HepG2 (cell line): Measurements from ENCODE around the gene TRERF1.

ENCODE experiments used
- HCFC1 ChIP-seq: fragments of 150-350 bp; IDR thresholded peaks from 2 replicates; pipeline ENCODE4 v1.6.1; 2014; ENCODE audit warnings: low read depth, low read length
- POLR2A ChIP-seq, 2 experiments: IDR thresholded peaks; 2 replicates each; pipeline ENCODE4 v1.6.1; 2011; ENCODE audit warnings: low read depth in 2 of 2, low read length in 2 of 2, mild to moderate bottlenecking in 1 of 2, moderate library complexity in 1 of 2; ENCODE audit not compliant: insufficient read depth in 1 of 2
- SALL2 ChIP-seq: sonication (generic); formaldehyde crosslinking; IDR thresholded peaks from 2 replicates; pipeline ENCODE4 v1.8.1; 2023; ENCODE audit warnings: mild to moderate bottlenecking, missing genetic modification reagents, inconsistent platforms
- ZNF143 ChIP-seq: sonication (generic); formaldehyde crosslinking; IDR thresholded peaks from 2 replicates; pipeline ENCODE4 v1.4.0; 2020; ENCODE audit warnings: missing genetic modification reagents
- ZNF558 ChIP-seq: sonication (generic); formaldehyde crosslinking; IDR thresholded peaks from 2 replicates; pipeline ENCODE4 v1.9.0; 2022; ENCODE audit warnings: mild to moderate bottlenecking, missing genetic modification reagents, borderline replicate concordance
- TF ChIP-seq, protein P1 (sequence below): sonication (generic); formaldehyde crosslinking; IDR thresholded peaks from 2 replicates; pipeline ENCODE4 v1.5.0; 2020; ENCODE audit warnings: mild to moderate bottlenecking, missing genetic modification reagents, moderate library complexity

DNA sequence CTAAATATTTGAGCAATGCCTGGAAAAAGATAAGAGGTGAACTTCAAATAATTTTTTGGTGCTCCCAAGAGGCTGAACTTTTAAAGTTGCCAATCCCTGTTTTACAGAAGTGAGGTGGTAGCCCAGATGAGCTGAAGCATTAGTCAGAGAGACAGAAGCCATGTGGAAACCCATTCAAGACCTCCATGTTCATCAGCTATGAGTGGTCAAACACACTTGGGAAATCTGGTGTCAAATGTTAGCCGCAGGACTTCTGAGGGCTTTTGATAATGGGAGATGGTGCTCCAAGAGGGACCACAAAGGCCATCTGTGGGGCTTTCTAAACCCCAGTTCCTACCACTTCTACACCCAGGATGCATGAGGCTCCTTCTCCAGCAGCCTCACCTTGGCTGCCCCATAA lies 156.5 kb downstream of the TRERF1 start:
- TF ChIP-seq, protein P1, sequence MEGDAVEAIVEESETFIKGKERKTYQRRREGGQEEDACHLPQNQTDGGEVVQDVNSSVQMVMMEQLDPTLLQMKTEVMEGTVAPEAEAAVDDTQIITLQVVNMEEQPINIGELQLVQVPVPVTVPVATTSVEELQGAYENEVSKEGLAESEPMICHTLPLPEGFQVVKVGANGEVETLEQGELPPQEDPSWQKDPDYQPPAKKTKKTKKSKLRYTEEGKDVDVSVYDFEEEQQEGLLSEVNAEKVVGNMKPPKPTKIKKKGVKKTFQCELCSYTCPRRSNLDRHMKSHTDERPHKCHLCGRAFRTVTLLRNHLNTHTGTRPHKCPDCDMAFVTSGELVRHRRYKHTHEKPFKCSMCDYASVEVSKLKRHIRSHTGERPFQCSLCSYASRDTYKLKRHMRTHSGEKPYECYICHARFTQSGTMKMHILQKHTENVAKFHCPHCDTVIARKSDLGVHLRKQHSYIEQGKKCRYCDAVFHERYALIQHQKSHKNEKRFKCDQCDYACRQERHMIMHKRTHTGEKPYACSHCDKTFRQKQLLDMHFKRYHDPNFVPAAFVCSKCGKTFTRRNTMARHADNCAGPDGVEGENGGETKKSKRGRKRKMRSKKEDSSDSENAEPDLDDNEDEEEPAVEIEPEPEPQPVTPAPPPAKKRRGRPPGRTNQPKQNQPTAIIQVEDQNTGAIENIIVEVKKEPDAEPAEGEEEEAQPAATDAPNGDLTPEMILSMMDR (CRISPR knock-in tag): no peak
- TF ChIP-seq HCFC1 (no peak), SALL2 (CRISPR knock-in tag) (no peak), POLR2A (IDR thresholded peaks at IDR 0.05; ENCODE audit: insufficient read depth in 1 of 2, low read depth in 2 of 2, low read length in 2 of 2) (no peak), ZNF558 (no peak), ZNF143 (CRISPR knock-in tag) (no peak)
